A673 (cell line): ENCODE measurements around the gene BRPF1. TPM values are rescaled to one million over a fixed set of nuclear protein-coding genes. Genes with fewer than 3 reads are reported as not detected.

ENCODE experiments used
- BruUV-seq: library from RNA; stranded (reverse); fragments of 400-500 nt; replicated peaks from 2 replicates; lab custom pipeline; 2021; lab: Mats Ljungman, UMichigan
- CTCF ChIA-PET: fragments of 300-600 bp; sonication (Branson Sonifier 250); formaldehyde crosslinking; loops from one replicate; lab custom pipeline; 2022; ENCODE audit warnings: antibody characterized with exemption; lab: Charles Lee
- POLR2A ChIA-PET: fragments of 300-600 bp; sonication (Branson Sonifier 250); formaldehyde crosslinking; loops from one replicate; lab custom pipeline; 2022; ENCODE audit warnings: antibody characterized with exemption; ENCODE audit not compliant: low non-redundant PET; lab: Charles Lee
- DNase-seq: peaks from one replicate; pipeline ENCODE4 v3.0.0-alpha.2; 2015; ENCODE audit warnings: low spot score
- H3K27ac ChIP-seq: fragments of 200-600 bp; sonication (generic); 2 replicates; pipeline ENCODE4 v1.5.1; 2016; ENCODE audit warnings: mixed run types, low read depth, mild to moderate bottlenecking, mixed read lengths, antibody characterized with exemption, low read length; ENCODE audit not compliant: poor library complexity, severe bottlenecking
- H3K27me3 ChIP-seq: fragments of 200-600 bp; sonication (generic); replicated peaks from 2 replicates; pipeline ENCODE4 v1.6.1; 2017; ENCODE audit warnings: mixed run types, low read depth, mild to moderate bottlenecking, mixed read lengths, antibody characterized with exemption, low read length; ENCODE audit not compliant: insufficient read depth, poor library complexity
- H3K36me3 ChIP-seq: fragments of 200-600 bp; sonication (generic); 2 replicates; pipeline ENCODE4 v1.6.1; 2016; ENCODE audit warnings: mixed run types, mild to moderate bottlenecking, mixed read lengths, antibody characterized with exemption, low read length; ENCODE audit not compliant: insufficient read depth, poor library complexity, severe bottlenecking
- H3K4me1 ChIP-seq: fragments of 200-600 bp; sonication (generic); 2 replicates; pipeline ENCODE4 v1.6.1; 2017; ENCODE audit warnings: mixed run types, mild to moderate bottlenecking, mixed read lengths, antibody characterized with exemption, low read length; ENCODE audit not compliant: insufficient read depth, poor library complexity, severe bottlenecking
- H3K4me3 ChIP-seq: fragments of 200-600 bp; sonication (generic); 2 replicates; pipeline ENCODE4 v1.5.1; 2016; ENCODE audit warnings: low read depth, mixed run types, mild to moderate bottlenecking, mixed read lengths, low read length; ENCODE audit not compliant: poor library complexity, severe bottlenecking
- H3K9me3 ChIP-seq: fragments of 200-600 bp; sonication (generic); 2 replicates; pipeline ENCODE4 v1.6.1; 2016; ENCODE audit warnings: mixed run types, low read depth, mild to moderate bottlenecking, mixed read lengths, antibody characterized with exemption, low read length; ENCODE audit not compliant: poor library complexity, severe bottlenecking
- EZH2 ChIP-seq: fragments of 200-600 bp; sonication (generic); IDR thresholded peaks from 2 replicates; pipeline ENCODE4 v1.6.1; 2017; ENCODE audit warnings: borderline replicate concordance, low read depth, mild to moderate bottlenecking, mixed read lengths, antibody characterized with exemption, low read length; ENCODE audit not compliant: poor library complexity, severe bottlenecking
- intact Hi-C: fragments of 100-400 bp; cut with micrococcal nuclease; formaldehyde crosslinking; loops from one replicate; pipeline ENCODE4 v1.10.0; 2022; ENCODE audit not compliant: unreplicated experiment
- total RNA-seq: library from RNA; stranded (reverse); gene quantifications from 2 replicates; pipeline ENCODE4 v1.2.3, GENCODE V29; 2021
- TF ChIP-seq, protein P1 (sequence below): fragments of 300-800, 200-600 bp; sonication (generic); conservative IDR thresholded peaks from 2 replicates; pipeline ENCODE4 v1.5.1; 2017; ENCODE audit warnings: low read depth, mild to moderate bottlenecking, antibody characterized with exemption, low read length, moderate library complexity, mixed read lengths

Gene BRPF1
- total RNA-seq, 1 experiment from 2014 or later, result 32.0 TPM

DNA sequence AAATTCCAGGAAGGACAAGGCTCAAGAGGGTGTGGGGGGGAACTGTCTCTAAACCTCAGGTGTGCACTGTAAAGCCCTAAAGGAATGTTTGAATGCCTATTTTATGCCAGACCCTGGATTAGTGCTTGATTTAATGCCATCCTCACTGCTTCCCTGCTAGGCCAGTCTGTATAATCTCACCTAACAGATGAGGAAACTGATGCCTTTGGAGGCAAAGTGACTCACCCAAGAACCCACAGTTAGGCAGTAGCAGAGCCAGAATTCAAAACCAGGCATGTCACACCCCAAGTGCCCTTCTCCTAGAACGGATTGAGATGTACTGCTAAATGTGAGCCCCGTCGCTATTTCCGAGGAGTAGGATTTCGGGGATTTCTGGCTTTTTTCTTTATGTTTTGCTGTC, 30.4 kb downstream of the BRPF1 start:
- peaks cover 12% of the 10 kb centered on the region for H3K36me3 ChIP-seq
- H3K9me3 ChIP-seq, result no peaks in the 10 kb centered on the region
- no peaks in the 10 kb centered on the region for H3K4me1 ChIP-seq
- intact Hi-C loops, result no loop called here
- TF ChIP-seq, protein P1, sequence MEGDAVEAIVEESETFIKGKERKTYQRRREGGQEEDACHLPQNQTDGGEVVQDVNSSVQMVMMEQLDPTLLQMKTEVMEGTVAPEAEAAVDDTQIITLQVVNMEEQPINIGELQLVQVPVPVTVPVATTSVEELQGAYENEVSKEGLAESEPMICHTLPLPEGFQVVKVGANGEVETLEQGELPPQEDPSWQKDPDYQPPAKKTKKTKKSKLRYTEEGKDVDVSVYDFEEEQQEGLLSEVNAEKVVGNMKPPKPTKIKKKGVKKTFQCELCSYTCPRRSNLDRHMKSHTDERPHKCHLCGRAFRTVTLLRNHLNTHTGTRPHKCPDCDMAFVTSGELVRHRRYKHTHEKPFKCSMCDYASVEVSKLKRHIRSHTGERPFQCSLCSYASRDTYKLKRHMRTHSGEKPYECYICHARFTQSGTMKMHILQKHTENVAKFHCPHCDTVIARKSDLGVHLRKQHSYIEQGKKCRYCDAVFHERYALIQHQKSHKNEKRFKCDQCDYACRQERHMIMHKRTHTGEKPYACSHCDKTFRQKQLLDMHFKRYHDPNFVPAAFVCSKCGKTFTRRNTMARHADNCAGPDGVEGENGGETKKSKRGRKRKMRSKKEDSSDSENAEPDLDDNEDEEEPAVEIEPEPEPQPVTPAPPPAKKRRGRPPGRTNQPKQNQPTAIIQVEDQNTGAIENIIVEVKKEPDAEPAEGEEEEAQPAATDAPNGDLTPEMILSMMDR, result no peak
- TF ChIP-seq EZH2, result no peak
- BruUV-seq, result no TSS peak
- ChIA-PET POLR2A (no interaction called here), CTCF (no interaction called here)
- no peaks in the 10 kb centered on the region for H3K27me3 ChIP-seq
- no peak overlapping the region for H3K27ac ChIP-seq
- no peak for DNase-seq
- no peak overlapping the region for H3K4me3 ChIP-seq

DNA sequence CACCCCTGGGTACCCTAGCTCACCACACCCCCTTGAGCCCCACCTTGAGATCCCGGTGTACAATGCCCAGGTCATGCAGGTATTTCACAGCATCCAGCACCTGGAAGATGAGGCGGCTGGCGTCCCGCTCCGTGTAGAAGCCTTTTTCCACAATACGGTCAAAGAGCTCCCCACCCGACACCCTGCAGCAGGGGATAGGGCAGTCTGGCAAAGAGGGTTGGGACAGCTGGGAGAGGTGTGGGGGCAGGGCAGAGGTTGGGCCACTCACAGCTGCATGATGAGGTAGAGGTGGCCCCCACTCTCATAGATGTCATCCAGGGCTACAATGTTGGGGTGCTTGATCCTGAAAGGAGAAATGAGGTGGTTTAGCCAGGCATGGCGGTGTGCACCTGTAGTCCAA, 31.3 kb downstream of the BRPF1 start:
- CTCF ChIA-PET, result no interaction called here
- no peaks in the 10 kb centered on the region for H3K9me3 ChIP-seq
- H3K27ac ChIP-seq, result no peak overlapping the region
- peaks cover 8% of the 10 kb centered on the region for H3K36me3 ChIP-seq
- TF ChIP-seq, protein P1, result no peak
- TF ChIP-seq EZH2, result no peak
- no TSS peak for BruUV-seq
- POLR2A ChIA-PET, result no interaction called here
- H3K4me3 ChIP-seq, result no peak overlapping the region
- intact Hi-C loops, result no loop called here
- H3K4me1 ChIP-seq, result no peaks in the 10 kb centered on the region
- DNase-seq, result no peak
- H3K27me3 ChIP-seq, result no peaks in the 10 kb centered on the region

DNA sequence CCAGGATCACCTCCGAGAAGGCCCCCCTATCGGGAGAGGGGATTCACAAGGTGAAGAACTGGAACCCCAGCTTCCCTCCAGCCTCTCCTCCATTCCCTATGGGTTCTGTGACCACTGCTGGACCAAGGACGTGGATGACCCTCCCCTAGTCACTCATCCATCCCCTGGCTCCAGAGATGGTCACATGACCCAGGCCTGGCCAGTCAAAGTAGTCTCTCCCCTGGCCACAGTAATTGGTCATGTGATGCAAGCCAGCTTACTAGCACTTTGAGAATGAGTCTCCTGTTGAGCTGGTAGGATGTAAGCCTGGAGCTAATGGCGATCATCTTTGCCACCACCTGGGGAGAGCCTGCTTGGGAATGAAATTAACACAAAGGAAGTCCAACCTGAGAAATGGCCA, 34.3 kb downstream of the BRPF1 start:
- Histone ChIP-seq H3K27ac (no peak overlapping the region), H3K9me3 (no peaks in the 10 kb centered on the region), H3K27me3 (no peaks in the 10 kb centered on the region), H3K36me3 (no peaks in the 10 kb centered on the region), H3K4me3 (no peak overlapping the region), H3K4me1 (peaks cover 10% of the 10 kb centered on the region)
- no peak for DNase-seq
- no peak for TF ChIP-seq EZH2
- TF ChIP-seq, protein P1, result no peak
- POLR2A ChIA-PET, result no interaction called here
- CTCF ChIA-PET, result no interaction called here
- intact Hi-C loops, result no loop called here
- no TSS peak for BruUV-seq
